Measurements from ENCODE around the gene FCGR1A.
"Not testable (repeated sequence)": the region's sequence is repeated elsewhere in the genome, so short reads cannot be mapped to it uniquely, and the experiment has no call there.

DNA sequence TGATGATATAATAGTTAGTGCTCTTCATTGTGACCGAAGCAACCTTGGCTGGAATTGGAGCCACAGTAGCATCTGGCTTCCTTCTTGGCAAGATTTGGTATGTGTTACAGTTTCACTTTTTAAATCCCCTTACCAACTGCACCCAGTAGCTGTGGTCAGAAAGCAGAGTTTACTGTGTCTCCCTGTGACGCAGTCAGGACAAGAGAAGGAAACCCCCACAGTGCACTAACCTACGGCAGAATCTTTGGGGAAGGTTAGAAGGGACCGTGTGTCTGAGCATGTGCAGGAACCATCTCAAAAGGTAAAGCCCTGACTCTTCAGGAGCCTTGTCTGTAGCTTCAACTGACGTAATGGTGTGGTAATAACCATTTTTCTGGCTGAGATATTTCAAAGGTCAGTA, 40.6 kb upstream of the FCGR1A start:
- not testable (repeated sequence) for TF ChIP-seq PATZ1 (CRISPR knock-in tag; IDR thresholded peaks at IDR 0.05; ENCODE audit: borderline replicate concordance); PREB (CRISPR knock-in tag; IDR thresholded peaks at IDR 0.05); ERF (CRISPR knock-in tag; IDR thresholded peaks at IDR 0.05); RAD21 (CRISPR knock-in tag; conservative IDR thresholded peaks at IDR 0.05 in 1 of 2, IDR thresholded peaks at IDR 0.05 in 1 of 2)
- TF ChIP-seq, protein P1, sequence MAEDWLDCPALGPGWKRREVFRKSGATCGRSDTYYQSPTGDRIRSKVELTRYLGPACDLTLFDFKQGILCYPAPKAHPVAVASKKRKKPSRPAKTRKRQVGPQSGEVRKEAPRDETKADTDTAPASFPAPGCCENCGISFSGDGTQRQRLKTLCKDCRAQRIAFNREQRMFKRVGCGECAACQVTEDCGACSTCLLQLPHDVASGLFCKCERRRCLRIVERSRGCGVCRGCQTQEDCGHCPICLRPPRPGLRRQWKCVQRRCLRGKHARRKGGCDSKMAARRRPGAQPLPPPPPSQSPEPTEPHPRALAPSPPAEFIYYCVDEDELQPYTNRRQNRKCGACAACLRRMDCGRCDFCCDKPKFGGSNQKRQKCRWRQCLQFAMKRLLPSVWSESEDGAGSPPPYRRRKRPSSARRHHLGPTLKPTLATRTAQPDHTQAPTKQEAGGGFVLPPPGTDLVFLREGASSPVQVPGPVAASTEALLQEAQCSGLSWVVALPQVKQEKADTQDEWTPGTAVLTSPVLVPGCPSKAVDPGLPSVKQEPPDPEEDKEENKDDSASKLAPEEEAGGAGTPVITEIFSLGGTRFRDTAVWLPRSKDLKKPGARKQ (CRISPR knock-in tag; IDR thresholded peaks at IDR 0.05): not testable (repeated sequence)
- TF ChIP-seq, protein P2, sequence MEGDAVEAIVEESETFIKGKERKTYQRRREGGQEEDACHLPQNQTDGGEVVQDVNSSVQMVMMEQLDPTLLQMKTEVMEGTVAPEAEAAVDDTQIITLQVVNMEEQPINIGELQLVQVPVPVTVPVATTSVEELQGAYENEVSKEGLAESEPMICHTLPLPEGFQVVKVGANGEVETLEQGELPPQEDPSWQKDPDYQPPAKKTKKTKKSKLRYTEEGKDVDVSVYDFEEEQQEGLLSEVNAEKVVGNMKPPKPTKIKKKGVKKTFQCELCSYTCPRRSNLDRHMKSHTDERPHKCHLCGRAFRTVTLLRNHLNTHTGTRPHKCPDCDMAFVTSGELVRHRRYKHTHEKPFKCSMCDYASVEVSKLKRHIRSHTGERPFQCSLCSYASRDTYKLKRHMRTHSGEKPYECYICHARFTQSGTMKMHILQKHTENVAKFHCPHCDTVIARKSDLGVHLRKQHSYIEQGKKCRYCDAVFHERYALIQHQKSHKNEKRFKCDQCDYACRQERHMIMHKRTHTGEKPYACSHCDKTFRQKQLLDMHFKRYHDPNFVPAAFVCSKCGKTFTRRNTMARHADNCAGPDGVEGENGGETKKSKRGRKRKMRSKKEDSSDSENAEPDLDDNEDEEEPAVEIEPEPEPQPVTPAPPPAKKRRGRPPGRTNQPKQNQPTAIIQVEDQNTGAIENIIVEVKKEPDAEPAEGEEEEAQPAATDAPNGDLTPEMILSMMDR (IDR thresholded peaks at IDR 0.05 in 2 of 3, conservative IDR thresholded peaks at IDR 0.05 in 1 of 3; ENCODE audit: insufficient read depth in 2 of 3, low read depth in 1 of 3, low read length in 3 of 3): not testable (repeated sequence)

All from K562 (cell line).